Measurements from ENCODE around the gene LARP4B.

LARP4B gene

GRCh38 chr10:844552-844951 lies 87.0 kb downstream of the LARP4B start:
- no peak overlapping the region for H3K9ac ChIP-seq (ENCODE audit: low read length)
- H3K4me3 ChIP-seq (ENCODE audit: low read length), result no peak overlapping the region
- peak; percentile 67 for DNase-seq (ENCODE audit: low read depth)
- H3K9me3 ChIP-seq (ENCODE audit: control insufficient read depth, low read length), result peaks cover 3% of the 10 kb centered on the region
- peaks cover 25% of the 10 kb centered on the region for H3K4me1 ChIP-seq (ENCODE audit: control insufficient read depth, insufficient read depth, low read length)
- H3K27me3 ChIP-seq (replicated peaks; ENCODE audit: control insufficient read depth, insufficient read depth, low read length), result no peaks in the 10 kb centered on the region
- H3K36me3 ChIP-seq (ENCODE audit: control insufficient read depth, insufficient read depth, low read length, severe bottlenecking), result peaks cover 73% of the 10 kb centered on the region

DNA sequence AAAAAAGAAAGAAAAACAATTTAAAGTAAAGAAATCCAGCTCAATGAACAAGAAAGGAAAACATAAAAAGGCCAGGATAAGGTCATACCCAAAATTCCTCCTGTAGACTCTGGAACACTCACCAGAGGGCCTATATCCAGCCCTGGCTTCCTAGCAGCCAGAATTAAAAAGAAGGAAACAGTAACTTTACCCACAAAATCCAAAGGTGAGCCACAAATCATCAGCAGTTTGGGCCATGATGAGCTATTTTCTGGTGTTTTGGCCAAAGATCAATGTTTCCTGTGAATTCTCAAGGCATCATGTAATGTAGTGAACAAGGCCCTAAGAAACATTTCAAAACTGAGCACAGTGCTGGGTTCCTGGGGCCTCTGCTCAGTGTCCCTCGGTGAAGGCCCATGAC lies 87.8 kb downstream of the LARP4B start:
- peak; percentile 15 for DNase-seq (ENCODE audit: low read depth)
- Histone ChIP-seq H3K9ac (ENCODE audit: low read length) (no peak overlapping the region), H3K4me3 (ENCODE audit: low read length) (no peak overlapping the region), H3K9me3 (ENCODE audit: control insufficient read depth, low read length) (no peaks in the 10 kb centered on the region), H3K36me3 (ENCODE audit: control insufficient read depth, insufficient read depth, low read length, severe bottlenecking) (peaks cover 73% of the 10 kb centered on the region), H3K4me1 (ENCODE audit: control insufficient read depth, insufficient read depth, low read length) (peaks cover 25% of the 10 kb centered on the region), H3K27me3 (replicated peaks; ENCODE audit: control insufficient read depth, insufficient read depth, low read length) (no peaks in the 10 kb centered on the region)

DNA sequence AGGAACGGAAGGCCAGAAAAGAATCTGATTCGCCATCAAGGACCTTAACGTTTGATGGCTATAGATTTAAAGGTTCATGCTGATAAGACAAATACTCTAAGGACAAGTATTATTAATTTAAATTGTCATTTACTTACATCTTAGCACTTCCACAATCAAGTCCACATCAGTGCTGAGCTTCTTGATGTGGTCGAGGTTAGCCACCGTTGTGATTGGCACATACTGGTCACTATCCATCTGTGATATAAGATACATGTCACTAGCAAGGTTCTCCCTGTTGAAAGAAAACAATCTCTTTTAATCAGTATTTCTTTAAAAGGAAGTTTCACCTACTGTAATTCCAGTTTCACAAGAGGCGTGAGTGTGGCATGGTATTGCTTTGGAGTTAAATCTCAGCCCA lies 88.7 kb downstream of the LARP4B start:
- Histone ChIP-seq H3K4me3 (ENCODE audit: low read length) (no peak overlapping the region), H3K9ac (ENCODE audit: low read length) (no peak overlapping the region), H3K36me3 (ENCODE audit: control insufficient read depth, insufficient read depth, low read length, severe bottlenecking) (peaks cover 74% of the 10 kb centered on the region), H3K4me1 (ENCODE audit: control insufficient read depth, insufficient read depth, low read length) (peaks cover 25% of the 10 kb centered on the region), H3K9me3 (ENCODE audit: control insufficient read depth, low read length) (no peaks in the 10 kb centered on the region), H3K27me3 (replicated peaks; ENCODE audit: control insufficient read depth, insufficient read depth, low read length) (no peaks in the 10 kb centered on the region)
- DNase-seq (ENCODE audit: low read depth), result no peak

- Histone ChIP-seq H3K9ac (ENCODE audit: low read length) (no peak overlapping the region), H3K4me3 (ENCODE audit: low read length) (no peak overlapping the region), H3K27me3 (replicated peaks; ENCODE audit: control insufficient read depth, insufficient read depth, low read length) (no peaks in the 10 kb centered on the region), H3K9me3 (ENCODE audit: control insufficient read depth, low read length) (no peaks in the 10 kb centered on the region), H3K36me3 (ENCODE audit: control insufficient read depth, insufficient read depth, low read length, severe bottlenecking) (peaks cover 70% of the 10 kb centered on the region), H3K4me1 (ENCODE audit: control insufficient read depth, insufficient read depth, low read length) (peaks cover 25% of the 10 kb centered on the region)
- no peak for DNase-seq (ENCODE audit: low read depth)
These were observed 90.0 kb downstream of the LARP4B start for GRCh38 chr10:841535-841934.

DNA sequence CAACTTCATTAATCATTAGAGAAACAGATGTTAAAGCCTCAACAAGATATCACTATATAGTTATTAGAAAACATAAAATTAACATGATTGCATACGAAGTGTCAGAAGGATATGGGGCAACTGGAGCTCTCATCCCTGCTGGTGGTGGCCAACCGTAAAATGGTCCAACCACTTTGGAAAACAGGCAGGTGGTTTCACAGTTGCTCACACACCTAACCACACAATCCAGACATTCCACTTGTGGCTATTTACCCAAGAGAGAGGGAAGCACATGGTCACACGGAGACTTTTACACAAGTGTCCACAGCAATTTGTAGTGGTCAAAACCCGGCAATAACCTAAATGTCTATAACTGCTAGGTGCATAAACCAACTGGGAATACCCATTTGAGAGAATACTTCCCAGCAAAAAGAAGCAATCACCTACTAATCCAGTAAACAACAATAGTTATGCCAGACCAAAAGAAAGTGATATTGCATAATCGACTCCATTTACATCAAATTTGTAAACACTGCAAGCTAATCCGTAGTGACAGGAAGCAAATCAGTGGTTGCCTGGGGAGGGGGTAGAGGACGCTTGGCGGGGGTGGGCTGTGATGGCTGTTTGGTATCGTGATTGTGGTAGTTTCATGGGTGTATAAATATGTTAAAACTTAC lies 91.8 kb downstream of the LARP4B start:
- Histone ChIP-seq H3K27me3 (replicated peaks; ENCODE audit: control insufficient read depth, insufficient read depth, low read length) (no peaks in the 10 kb centered on the region), H3K4me1 (ENCODE audit: control insufficient read depth, insufficient read depth, low read length) (peaks cover 11% of the 10 kb centered on the region), H3K9ac (ENCODE audit: low read length) (no peak overlapping the region), H3K4me3 (ENCODE audit: low read length) (no peak overlapping the region), H3K9me3 (ENCODE audit: control insufficient read depth, low read length) (no peaks in the 10 kb centered on the region), H3K36me3 (ENCODE audit: control insufficient read depth, insufficient read depth, low read length, severe bottlenecking) (peaks cover 78% of the 10 kb centered on the region)
- DNase-seq (ENCODE audit: low read depth), result no peak

DNA sequence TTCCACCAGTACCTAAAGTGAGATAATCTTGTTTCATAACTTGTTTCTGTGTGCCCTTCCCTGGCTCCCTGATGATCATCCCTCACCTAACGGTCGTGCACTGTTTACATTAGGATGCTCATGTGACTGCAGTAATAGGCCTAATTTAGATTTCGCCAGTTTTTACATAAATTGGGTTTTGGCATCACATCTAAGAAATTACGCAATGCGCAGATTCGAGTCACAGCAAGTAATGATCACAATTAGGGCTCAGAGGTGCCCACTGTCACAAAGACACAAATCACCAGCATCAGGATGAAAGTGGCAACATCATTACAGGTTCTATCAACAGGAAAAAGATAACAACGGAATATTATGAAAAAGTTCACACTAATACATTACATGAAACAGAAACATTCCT lies 94.7 kb downstream of the LARP4B start:
- Histone ChIP-seq H3K9me3 (ENCODE audit: control insufficient read depth, low read length) (no peaks in the 10 kb centered on the region), H3K36me3 (ENCODE audit: control insufficient read depth, insufficient read depth, low read length, severe bottlenecking) (peaks cover 69% of the 10 kb centered on the region)
- no peak for DNase-seq (ENCODE audit: low read depth)

DNA sequence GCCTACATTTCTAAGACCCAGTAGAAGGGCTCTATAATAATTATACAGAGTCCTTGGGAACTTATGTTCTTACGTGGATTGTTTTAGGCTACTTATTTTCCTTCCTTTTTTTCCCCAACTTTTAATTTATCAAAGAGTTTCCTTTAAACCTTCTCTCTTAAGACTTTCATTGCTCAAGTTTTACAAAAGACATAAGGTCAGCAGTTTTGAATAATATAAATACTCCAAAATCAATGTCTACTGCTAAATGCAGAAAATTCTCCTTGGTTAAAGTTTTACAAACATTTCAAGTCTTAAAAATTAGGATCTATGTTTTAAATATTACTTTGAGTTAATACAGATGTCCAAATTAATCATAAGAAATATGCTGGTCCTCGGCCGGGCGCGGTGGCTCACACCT lies 97.0 kb downstream of the LARP4B start:
- H3K36me3 ChIP-seq (ENCODE audit: control insufficient read depth, insufficient read depth, low read length, severe bottlenecking), result peaks cover 68% of the 10 kb centered on the region
- no peak overlapping the region for H3K9ac ChIP-seq (ENCODE audit: low read length)
- H3K9me3 ChIP-seq (ENCODE audit: control insufficient read depth, low read length), result no peaks in the 10 kb centered on the region
- no peak for DNase-seq (ENCODE audit: low read depth)
- H3K4me3 ChIP-seq (ENCODE audit: low read length), result no peak overlapping the region
- H3K27me3 ChIP-seq (replicated peaks; ENCODE audit: control insufficient read depth, insufficient read depth, low read length), result no peaks in the 10 kb centered on the region
- H3K4me1 ChIP-seq (ENCODE audit: control insufficient read depth, insufficient read depth, low read length), result no peaks in the 10 kb centered on the region

More for the DNA sequence above, 94.7 kb downstream of the LARP4B start:
- no peak overlapping the region for H3K4me3 ChIP-seq (ENCODE audit: low read length)
- H3K4me1 ChIP-seq (ENCODE audit: control insufficient read depth, insufficient read depth, low read length), result no peaks in the 10 kb centered on the region
- H3K27me3 ChIP-seq (replicated peaks; ENCODE audit: control insufficient read depth, insufficient read depth, low read length), result no peaks in the 10 kb centered on the region
- H3K9ac ChIP-seq (ENCODE audit: low read length), result no peak overlapping the region

DNA sequence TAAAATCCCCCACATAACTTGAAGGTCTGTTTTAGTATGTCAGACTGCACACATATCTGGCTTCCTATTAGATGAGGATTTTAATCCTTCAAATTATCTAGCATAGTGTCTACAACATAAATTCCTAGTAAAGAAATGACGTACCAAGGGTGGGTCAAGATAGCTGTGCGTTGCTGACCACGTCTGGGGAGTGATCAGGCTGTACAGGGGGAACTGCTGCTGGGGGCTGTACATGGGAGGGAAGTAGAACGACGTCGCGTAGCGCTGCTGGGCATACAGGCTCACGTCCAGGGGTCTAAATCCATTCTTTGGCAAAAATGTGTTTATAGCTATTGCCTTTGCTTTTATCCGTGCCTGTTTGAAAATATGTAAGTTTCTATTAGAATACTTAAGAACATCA lies 102.3 kb downstream of the LARP4B start:
- H3K4me3 ChIP-seq (ENCODE audit: low read length), result no peak overlapping the region
- DNase-seq (ENCODE audit: low read depth), result no peak
- peaks cover 81% of the 10 kb centered on the region for H3K36me3 ChIP-seq (ENCODE audit: control insufficient read depth, insufficient read depth, low read length, severe bottlenecking)

GRCh38 chr10:828191-828590 lies 103.3 kb downstream of the LARP4B start:
- H3K27me3 ChIP-seq (replicated peaks; ENCODE audit: control insufficient read depth, insufficient read depth, low read length), result no peaks in the 10 kb centered on the region
- DNase-seq (ENCODE audit: low read depth), result no peak

More for the DNA sequence above, 102.3 kb downstream of the LARP4B start:
- Histone ChIP-seq H3K4me1 (ENCODE audit: control insufficient read depth, insufficient read depth, low read length) (no peaks in the 10 kb centered on the region), H3K9me3 (ENCODE audit: control insufficient read depth, low read length) (no peaks in the 10 kb centered on the region), H3K9ac (ENCODE audit: low read length) (no peak overlapping the region), H3K27me3 (replicated peaks; ENCODE audit: control insufficient read depth, insufficient read depth, low read length) (no peaks in the 10 kb centered on the region)

GRCh38 chr10:824946-825345 lies 106.6 kb downstream of the LARP4B start:
- Histone ChIP-seq H3K9me3 (ENCODE audit: control insufficient read depth, low read length) (no peaks in the 10 kb centered on the region), H3K4me3 (ENCODE audit: low read length) (no peak overlapping the region), H3K36me3 (ENCODE audit: control insufficient read depth, insufficient read depth, low read length, severe bottlenecking) (peaks cover 85% of the 10 kb centered on the region), H3K4me1 (ENCODE audit: control insufficient read depth, insufficient read depth, low read length) (peaks cover 19% of the 10 kb centered on the region), H3K27me3 (replicated peaks; ENCODE audit: control insufficient read depth, insufficient read depth, low read length) (no peaks in the 10 kb centered on the region), H3K9ac (ENCODE audit: low read length) (no peak overlapping the region)
- no peak for DNase-seq (ENCODE audit: low read depth)

More at GRCh38 chr10:828191-828590, 103.3 kb downstream of the LARP4B start:
- H3K36me3 ChIP-seq (ENCODE audit: control insufficient read depth, insufficient read depth, low read length, severe bottlenecking), result peaks cover 88% of the 10 kb centered on the region
- no peak overlapping the region for H3K4me3 ChIP-seq (ENCODE audit: low read length)
- peaks cover under 1% of the 10 kb centered on the region for H3K4me1 ChIP-seq (ENCODE audit: control insufficient read depth, insufficient read depth, low read length)
- H3K9me3 ChIP-seq (ENCODE audit: control insufficient read depth, low read length), result no peaks in the 10 kb centered on the region
- no peak overlapping the region for H3K9ac ChIP-seq (ENCODE audit: low read length)

DNA sequence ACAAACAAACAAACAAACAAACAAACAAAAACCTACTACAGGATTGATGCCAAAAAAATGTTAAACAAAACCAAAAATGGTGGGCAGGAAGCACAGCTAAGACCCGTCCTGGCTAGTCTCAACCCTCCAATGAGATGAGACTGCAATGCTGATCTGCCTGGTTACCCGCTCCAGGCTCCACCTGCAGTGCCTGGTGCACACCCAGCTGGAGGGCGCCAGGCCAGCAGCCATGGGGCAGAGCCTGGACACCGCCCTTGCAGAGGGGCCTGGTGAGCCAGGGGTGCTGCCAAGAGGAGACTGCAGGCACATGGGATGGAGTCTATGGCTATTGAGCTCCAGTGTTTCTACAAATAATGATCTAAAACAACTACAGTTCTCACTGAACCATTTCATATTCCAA lies 107.0 kb downstream of the LARP4B start:
- DNase-seq (ENCODE audit: low read depth), result no peak
- no peak overlapping the region for H3K9ac ChIP-seq (ENCODE audit: low read length)
- no peak overlapping the region for H3K4me3 ChIP-seq (ENCODE audit: low read length)
- no peaks in the 10 kb centered on the region for H3K9me3 ChIP-seq (ENCODE audit: control insufficient read depth, low read length)
- H3K27me3 ChIP-seq (replicated peaks; ENCODE audit: control insufficient read depth, insufficient read depth, low read length), result no peaks in the 10 kb centered on the region
- peaks cover 23% of the 10 kb centered on the region for H3K4me1 ChIP-seq (ENCODE audit: control insufficient read depth, insufficient read depth, low read length)
- peaks cover 85% of the 10 kb centered on the region for H3K36me3 ChIP-seq (ENCODE audit: control insufficient read depth, insufficient read depth, low read length, severe bottlenecking)

All from adipocyte (in vitro differentiated cells).